Upper lobe of right lung (tissue), 1 donor: Measurements from ENCODE around the gene PELO. TPM values are rescaled to one million over a fixed set of nuclear protein-coding genes. Genes with fewer than 3 reads are reported as not detected.
"Not testable (repeated sequence)": the region's sequence is repeated elsewhere in the genome, so short reads cannot be mapped to it uniquely, and the experiment has no call there.

Experiments used
- ATAC-seq: fragments of 200-7000 bp; cut with Tn5 transposase; one replicate; pipeline ENCODE4 v1.9.1; 2020; ENCODE audit warnings: mild to moderate bottlenecking, moderate library complexity
- DNase-seq: peaks from one replicate; pipeline ENCODE4 v3.0.0-alpha.2; 2020
- H3K27ac ChIP-seq: fragments of 200-600 bp; one replicate; pipeline ENCODE4 v1.8.0; 2022
- H3K27me3 ChIP-seq: fragments of 200-600 bp; one replicate; pipeline ENCODE4 v1.8.0; 2022; ENCODE audit warnings: mild to moderate bottlenecking
- H3K36me3 ChIP-seq: fragments of 200-600 bp; one replicate; pipeline ENCODE4 v1.8.0; 2022
- H3K4me1 ChIP-seq: fragments of 200-600 bp; one replicate; pipeline ENCODE4 v1.8.0; 2022
- H3K4me3 ChIP-seq: fragments of 200-600 bp; one replicate; pipeline ENCODE4 v1.8.0; 2022; ENCODE audit warnings: mild to moderate bottlenecking
- H3K9me3 ChIP-seq: fragments of 200-600 bp; one replicate; pipeline ENCODE4 v1.8.0; 2022
- CTCF ChIP-seq: fragments of 200-600 bp; IDR thresholded peaks from one replicate; pipeline ENCODE4 v1.8.0; 2022; ENCODE audit warnings: antibody characterized with exemption
- intact Hi-C: fragments of 100-400 bp; cut with DNase I; formaldehyde crosslinking; loops from one replicate; pipeline ENCODE4 v1.11.0; 2022
- total RNA-seq: library from RNA; stranded (reverse); fragmentation: NEBNext Ultra II Directional; extraction: Animal tissue kit (Norgen Biotek cat#: 25700); gene quantifications from one replicate; pipeline ENCODE4 v1.2.1, GENCODE V29; 2021
- donor health status: DM: no; HTN: yes; CAD: no; lungs with severe emphysema.

PELO gene
- total RNA-seq, 1 donor from 2014 or later = 41.3 TPM

GRCh38 chr5:52743529-52743928 lies 44.2 kb upstream of the PELO start:
- intact Hi-C loops = no loop called here
- Histone ChIP-seq H3K36me3 (no peaks in the 10 kb centered on the region), H3K27ac (peak overlapping the region; percentile 18), H3K27me3 (no peaks in the 10 kb centered on the region), H3K4me3 (no peak overlapping the region), H3K4me1 (peaks cover 14% of the 10 kb centered on the region), H3K9me3 (no peaks in the 10 kb centered on the region)
- no peak for TF ChIP-seq CTCF
- no peak for ATAC-seq
- DNase-seq = no peak

- ATAC-seq (no peak), DNase-seq (no peak)
- intact Hi-C loops = no loop called here
Observed at GRCh38 chr5:52743970-52744369, 43.7 kb upstream of the PELO start.

GRCh38 chr5:52744867-52745458 lies 42.8 kb upstream of the PELO start:
- H3K27me3 ChIP-seq, intact Hi-C loops, H3K9me3 ChIP-seq, DNase-seq, H3K4me3 ChIP-seq, H3K36me3 ChIP-seq, ATAC-seq, H3K27ac ChIP-seq: not testable (repeated sequence)
- H3K4me1 ChIP-seq = peaks cover 14% of the 10 kb centered on the region

More at GRCh38 chr5:52743970-52744369, 43.7 kb upstream of the PELO start:
- no peaks in the 10 kb centered on the region for H3K27me3 ChIP-seq
- H3K27ac ChIP-seq = no peak overlapping the region
- H3K9me3 ChIP-seq = no peaks in the 10 kb centered on the region
- no peaks in the 10 kb centered on the region for H3K36me3 ChIP-seq
- H3K4me3 ChIP-seq = no peak overlapping the region
- TF ChIP-seq CTCF = no peak
- peaks cover 14% of the 10 kb centered on the region for H3K4me1 ChIP-seq

- Histone ChIP-seq H3K27ac (no peak overlapping the region), H3K4me1 (peaks cover 14% of the 10 kb centered on the region), H3K36me3 (no peaks in the 10 kb centered on the region), H3K9me3 (no peaks in the 10 kb centered on the region), H3K27me3 (no peaks in the 10 kb centered on the region), H3K4me3 (no peak overlapping the region)
- TF ChIP-seq CTCF = no peak
- ATAC-seq = no peak
- intact Hi-C loops = no loop called here
- no peak for DNase-seq
Observed at GRCh38 chr5:52746539-52746938, 41.2 kb upstream of the PELO start.

- no peaks in the 10 kb centered on the region for H3K9me3 ChIP-seq
- intact Hi-C loops = no loop called here
- TF ChIP-seq CTCF = no peak
- H3K4me3 ChIP-seq = no peak overlapping the region
- no peaks in the 10 kb centered on the region for H3K27me3 ChIP-seq
- DNase-seq (no peak), ATAC-seq (no peak)
- H3K36me3 ChIP-seq = no peaks in the 10 kb centered on the region
- no peak overlapping the region for H3K27ac ChIP-seq
- peaks cover 14% of the 10 kb centered on the region for H3K4me1 ChIP-seq
Observed at GRCh38 chr5:52748590-52748989, 39.1 kb upstream of the PELO start.

GRCh38 chr5:52749666-52750065 lies 38.0 kb upstream of the PELO start:
- DNase-seq (no peak), ATAC-seq (no peak)
- H3K9me3 ChIP-seq = no peaks in the 10 kb centered on the region
- TF ChIP-seq CTCF = no peak
- H3K27me3 ChIP-seq = no peaks in the 10 kb centered on the region
- H3K27ac ChIP-seq = no peak overlapping the region
- intact Hi-C loops = no loop called here
- no peaks in the 10 kb centered on the region for H3K36me3 ChIP-seq
- no peak overlapping the region for H3K4me3 ChIP-seq
- peaks cover 9% of the 10 kb centered on the region for H3K4me1 ChIP-seq
